ENCODE measurements around the gene ALOXE3. TPM values are rescaled to one million over a fixed set of nuclear protein-coding genes. Genes with fewer than 3 reads are reported as not detected.

ALOXE3 gene
- total RNA-seq, 1 experiment from 2014 or later: 0.13 TPM

DNA sequence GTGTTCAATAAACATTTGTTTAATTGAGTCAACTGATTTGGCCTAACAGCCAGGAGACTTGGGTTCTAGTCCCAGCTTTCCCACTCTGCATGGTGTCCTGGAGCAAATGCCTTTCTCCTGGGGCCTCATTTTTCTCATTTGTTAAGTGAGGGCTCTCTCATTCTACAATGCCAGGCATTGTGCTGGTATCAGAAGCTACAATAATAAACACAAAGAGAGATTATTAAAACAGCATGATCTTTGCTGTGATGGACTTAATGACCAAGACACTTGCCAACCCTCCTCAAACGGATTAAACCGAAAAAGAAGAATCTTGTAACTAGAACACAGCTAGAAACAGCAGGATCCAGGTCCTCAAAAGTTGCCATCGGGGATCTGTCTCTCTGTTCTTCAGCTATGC lies 49.2 kb upstream of the ALOXE3 start:
- Histone ChIP-seq H3K27me3 (ENCODE audit: insufficient read depth, low read length) (no peaks in the 10 kb centered on the region), H3K23me2 (ENCODE audit: insufficient read length, low read depth, low read length, poor library complexity, severe bottlenecking) (peaks cover 9% of the 10 kb centered on the region), H3K9me3 (ENCODE audit: control insufficient read depth, low read depth, low read length) (no peaks in the 10 kb centered on the region), H3K79me2 (ENCODE audit: insufficient read depth, low read length) (no peaks in the 10 kb centered on the region), H3K14ac (ENCODE audit: insufficient read depth, low read length) (no peak overlapping the region), H3K18ac (ENCODE audit: insufficient read length, low read depth, low read length) (no peak overlapping the region), H2BK20ac (ENCODE audit: low read depth, low read length, poor library complexity, severe bottlenecking) (no peak overlapping the region), H2AK5ac (ENCODE audit: insufficient read length, low read length) (no peak overlapping the region), H2BK12ac (ENCODE audit: insufficient read length, low read depth, low read length) (no peak overlapping the region), H3T11ph (ENCODE audit: low read length) (no peak overlapping the region), H3K27ac (ENCODE audit: insufficient read length, low read depth, low read length) (no peak overlapping the region), H2BK120ac (ENCODE audit: low read depth, low read length, poor library complexity, severe bottlenecking) (no peak overlapping the region), H3K23ac (ENCODE audit: insufficient read length, low read depth, low read length) (no peak overlapping the region), H4K8ac (replicated peaks; ENCODE audit: insufficient read length, low read depth, low read length) (no peak overlapping the region), H2AFZ (ENCODE audit: low read length) (no peak overlapping the region), H3K9ac (ENCODE audit: extremely low read depth, insufficient read length, low read length) (no peak overlapping the region), H3K4me2 (ENCODE audit: insufficient read depth, insufficient read length, low read length) (no peak overlapping the region), H2BK5ac (ENCODE audit: insufficient read length, low read length) (no peak overlapping the region), H2BK15ac (ENCODE audit: low read depth, low read length) (no peak overlapping the region), H3K4ac (ENCODE audit: low read depth, low read length) (no peak overlapping the region), H3K56ac (ENCODE audit: insufficient read length, low read depth, low read length) (no peak overlapping the region), H4K5ac (ENCODE audit: insufficient read length, low read depth, low read length) (no peak overlapping the region), H3K4me1 (ENCODE audit: insufficient read depth, low read length) (no peaks in the 10 kb centered on the region; the same call in 1 of the 2 replicates), H3K79me1 (ENCODE audit: insufficient read depth, low read depth, low read length, poor library complexity, severe bottlenecking) (no peaks in the 10 kb centered on the region), H4K20me1 (ENCODE audit: control insufficient read depth, insufficient read depth, insufficient read length) (no peaks in the 10 kb centered on the region), H4K91ac (ENCODE audit: insufficient read length, low read depth, low read length) (no peak overlapping the region)
- H3K4me1 Mint-ChIP-seq: peaks cover 23% of the 10 kb centered on the region in 2 experiments
- no CpG with 5 or more reads among the region's 3 CpGs for WGBS (ENCODE audit: extremely low coverage, insufficient read length, low lambda C conversion rate)
- no peak overlapping the region for H3K27ac Mint-ChIP-seq
- TF ChIP-seq CTCF (conservative IDR thresholded peaks at IDR 0.05): no peak
- no peaks in the 10 kb centered on the region for H3K27me3 Mint-ChIP-seq (ENCODE audit: low read depth)
- H3K4me3 Mint-ChIP-seq: no peak overlapping the region
- no peaks in the 10 kb centered on the region for H3K9me3 Mint-ChIP-seq
- H3K36me3 Mint-ChIP-seq (ENCODE audit: insufficient read depth in 1 of 3, low read depth in 3 of 3): no peaks in the 10 kb centered on the region
- no peak for DNase-seq

All from H9 (cell line).